GM19324 (cell line): ENCODE results near the gene EIF2A.

Experiments used
- ATAC-seq: cut with Tn5 transposase; IDR thresholded peaks from one replicate; pipeline ENCODE4 v1.9.1; 2021; ENCODE audit warnings: mild to moderate bottlenecking, moderate library complexity; ENCODE audit not compliant: unreplicated experiment, low FRiP score

The EIF2A gene

GRCh38 chr3:150627557-150627956 lies 81.0 kb downstream of the EIF2A start:
- ATAC-seq = no peak

GRCh38 chr3:150631515-150632221 lies 85.1 kb downstream of the EIF2A start:
- no peak for ATAC-seq

GRCh38 chr3:150635076-150635475 lies 88.5 kb downstream of the EIF2A start:
- ATAC-seq = no peak

- no peak for ATAC-seq
Observed at GRCh38 chr3:150635526-150635925, 88.9 kb downstream of the EIF2A start.
